Brain pericyte (primary cell): ENCODE results near the gene TACC3.

Source experiments
- DNase-seq: peaks from one replicate; pipeline ENCODE4 v3.0.0-alpha.2; 2012; ENCODE audit warnings: low read depth, low spot score

The TACC3 gene

DNA sequence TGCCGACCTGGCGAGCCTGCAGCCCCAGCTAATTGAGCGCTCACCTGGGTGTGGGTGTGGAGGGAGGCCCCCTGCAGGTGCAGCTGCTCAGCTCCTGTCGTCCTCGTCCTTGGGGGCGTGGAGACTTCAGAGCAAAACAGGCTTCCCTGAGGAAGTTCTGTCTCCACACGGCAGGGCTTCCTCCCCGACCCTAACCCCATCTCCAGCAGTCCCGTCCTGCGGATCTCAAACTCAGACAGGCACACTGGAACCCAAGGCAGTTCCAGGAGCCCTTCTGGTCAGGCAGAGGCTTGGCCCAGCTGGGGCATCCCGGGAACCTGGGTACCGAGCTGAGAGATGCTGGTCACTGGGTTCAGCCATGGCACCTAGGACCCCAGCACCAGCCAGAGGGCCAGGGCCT lies 24.4 kb downstream of the TACC3 start:
- DNase-seq: no peak

DNA sequence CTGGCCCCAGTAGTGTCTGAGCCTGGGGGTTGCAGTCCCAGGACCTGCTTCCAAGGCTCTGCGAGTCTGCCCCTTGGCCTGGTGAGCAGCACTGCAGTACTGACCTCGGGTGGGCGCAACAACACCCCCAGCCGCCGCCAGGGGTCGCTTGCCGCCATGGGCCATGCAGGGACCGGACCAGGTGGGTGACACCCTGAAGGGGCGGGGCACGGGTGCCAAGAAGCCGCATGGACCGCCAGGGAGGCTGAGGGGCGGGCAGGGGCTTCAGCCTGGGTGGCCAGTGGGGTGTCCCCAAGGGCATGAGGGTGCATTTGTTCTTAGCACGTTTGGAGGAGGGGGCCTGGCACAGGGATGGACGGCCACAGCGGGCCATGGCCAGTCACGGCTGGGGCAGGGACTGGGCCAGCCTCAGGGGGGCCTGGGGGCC lies 25.0 kb downstream of the TACC3 start:
- DNase-seq: no peak

DNA sequence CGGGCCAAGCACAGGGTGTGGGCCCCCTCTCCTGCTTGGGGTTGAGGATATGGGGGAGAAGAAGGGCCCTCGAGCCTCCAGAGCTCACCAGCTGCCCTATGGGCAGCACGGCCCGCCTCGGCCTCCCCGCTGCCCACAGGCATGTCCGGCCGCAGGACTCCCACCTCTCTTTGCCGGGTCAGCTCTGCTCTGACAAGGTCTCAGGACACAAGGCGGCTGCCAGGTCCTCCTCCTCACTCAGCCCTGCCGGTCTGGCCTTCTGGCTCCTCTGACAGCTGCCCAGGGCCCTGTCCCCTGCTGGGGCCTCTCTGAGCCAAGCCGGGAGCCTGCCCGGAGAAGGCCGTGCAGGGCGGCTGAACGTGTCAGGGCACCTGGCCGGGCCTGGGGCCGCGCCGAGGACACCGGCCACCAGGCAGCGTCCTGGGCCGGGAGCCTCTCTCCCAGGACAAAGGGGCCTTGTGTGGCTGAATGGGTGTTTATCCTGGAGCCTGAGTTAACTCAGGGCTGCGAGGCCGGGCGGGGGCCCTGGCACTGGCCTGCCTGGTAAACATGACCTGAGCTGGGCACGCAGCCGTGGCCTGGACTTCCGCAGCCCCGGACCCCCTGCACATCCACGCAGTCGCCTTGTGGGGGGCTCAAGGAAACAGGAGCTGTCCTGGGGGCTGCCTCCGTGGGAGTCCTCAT lies 25.7 kb downstream of the TACC3 start:
- DNase-seq: no peak

- no peak for DNase-seq
Measured at GRCh38 chr4:1747603-1747967, 26.3 kb downstream of the TACC3 start.

GRCh38 chr4:1748465-1748995 lies 27.2 kb downstream of the TACC3 start:
- DNase-seq: no peak

DNA sequence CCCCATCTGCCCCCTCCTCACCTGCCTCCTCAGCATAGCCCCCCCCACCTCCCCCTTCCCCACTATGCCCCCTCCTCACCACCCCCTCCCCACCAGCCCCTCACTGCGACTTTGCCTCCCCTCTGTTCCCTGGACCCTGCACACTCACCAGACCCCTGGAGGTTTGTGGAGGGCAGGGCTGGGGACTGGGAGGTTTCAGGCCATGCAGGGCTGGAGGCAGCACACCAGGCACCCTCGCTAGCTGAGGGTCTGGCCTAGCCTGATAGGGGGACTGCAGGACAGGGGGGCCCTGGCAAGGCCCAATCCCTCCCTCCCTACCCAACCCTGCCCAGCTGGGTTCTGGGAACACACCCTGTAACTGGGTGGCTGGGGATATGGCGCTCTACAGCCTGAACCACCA lies 28.0 kb downstream of the TACC3 start:
- no peak for DNase-seq

GRCh38 chr4:1749826-1750225 lies 28.5 kb downstream of the TACC3 start:
- DNase-seq: no peak

- no peak for DNase-seq
Measured at GRCh38 chr4:1750381-1751154, 29.2 kb downstream of the TACC3 start.

DNA sequence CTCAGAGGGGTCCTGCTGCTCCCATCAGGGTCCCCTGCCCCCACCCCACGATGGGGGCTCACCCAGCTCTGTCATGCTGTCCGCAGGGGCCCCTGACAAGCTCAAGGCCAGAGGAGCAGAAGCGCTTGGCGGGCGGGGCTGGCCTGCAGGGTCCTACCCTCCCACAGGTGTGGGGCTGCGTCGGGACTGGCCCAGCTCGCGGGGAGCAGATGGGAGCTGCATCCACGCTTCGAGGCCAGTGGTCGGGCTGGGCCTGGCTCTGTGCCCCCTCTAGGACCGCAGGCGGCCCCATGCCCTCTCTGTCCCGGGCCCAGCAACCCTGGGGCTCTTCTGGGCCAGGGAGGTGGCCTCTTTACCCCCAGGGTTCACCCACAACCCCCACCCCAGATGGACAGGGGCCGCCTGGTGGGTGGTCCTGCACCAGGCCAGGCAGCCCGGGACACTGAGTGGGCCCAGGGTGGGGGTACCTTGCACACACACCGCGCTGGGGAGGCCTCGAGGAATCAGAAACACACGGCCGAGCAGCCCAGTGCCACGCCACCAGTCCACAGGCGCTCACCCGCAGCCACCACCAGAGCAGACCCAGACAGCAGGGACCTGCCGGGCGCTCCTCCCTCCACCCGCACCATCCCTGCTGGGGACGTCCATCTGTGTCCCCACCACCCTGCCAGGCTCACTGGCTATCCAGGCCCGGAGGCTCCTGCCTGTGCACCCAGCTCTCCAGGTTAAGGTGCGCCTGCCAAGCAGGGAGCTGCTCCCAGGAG lies 30.0 kb downstream of the TACC3 start:
- no peak for DNase-seq

DNA sequence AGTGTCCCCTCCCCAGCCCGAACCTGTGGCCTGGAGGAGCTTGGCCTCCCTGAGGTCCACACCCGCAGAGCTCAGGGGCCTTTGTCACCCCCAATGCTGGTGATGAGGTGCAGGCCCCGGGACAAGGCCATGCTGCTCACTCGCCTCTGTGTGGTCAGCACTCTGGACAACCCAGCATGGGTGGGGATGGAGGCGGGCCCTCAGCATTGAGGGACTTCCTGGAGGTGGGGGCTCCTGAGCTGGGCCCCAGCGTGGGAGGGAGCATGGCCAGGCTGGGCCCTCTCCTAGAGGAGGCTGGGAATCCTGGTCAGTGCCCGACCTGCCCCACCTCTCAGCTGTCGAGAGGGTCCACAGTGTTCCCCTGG lies 30.6 kb downstream of the TACC3 start:
- DNase-seq: no peak

DNA sequence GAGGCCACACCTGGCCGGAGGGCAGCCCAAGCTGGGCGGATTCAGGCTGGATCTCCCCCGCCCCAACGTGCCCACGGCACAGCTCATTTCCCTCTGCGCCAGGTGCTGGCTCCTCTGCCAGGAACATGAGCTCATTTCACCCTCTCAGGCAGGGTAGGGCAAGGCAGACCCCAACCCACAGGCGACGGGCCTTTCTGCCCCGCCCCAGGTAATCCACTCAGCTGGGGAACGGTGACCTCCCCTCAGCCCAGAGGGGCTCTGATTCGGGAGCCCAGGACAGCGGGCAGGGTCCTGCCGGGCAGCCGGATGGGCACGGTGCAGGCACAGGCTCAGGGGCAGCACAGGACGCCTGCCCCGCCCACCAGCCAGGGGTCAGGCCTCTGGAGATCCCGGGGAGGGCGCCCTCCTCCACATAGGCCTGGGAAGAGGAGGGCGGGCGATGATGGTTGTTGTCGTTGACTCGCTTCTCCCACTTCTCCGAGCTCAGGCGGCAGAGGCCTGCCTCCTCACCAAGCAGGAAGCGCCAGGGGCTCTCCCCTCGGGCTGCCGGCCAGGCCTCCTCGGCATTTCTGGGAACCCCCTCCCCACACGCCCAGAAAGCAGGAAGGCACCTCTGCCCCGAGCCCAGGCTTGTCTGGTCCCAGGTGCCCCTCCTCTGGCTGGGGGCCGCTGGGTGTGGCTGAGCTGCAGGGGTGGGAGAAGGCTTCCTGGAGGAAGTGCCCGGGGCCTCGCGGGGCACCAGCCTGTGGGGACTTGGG lies 31.1 kb downstream of the TACC3 start:
- DNase-seq: no peak

- no peak for DNase-seq
Measured at GRCh38 chr4:1753294-1753696, 32.0 kb downstream of the TACC3 start.

- no peak for DNase-seq
Measured at GRCh38 chr4:1753697-1754311, 32.5 kb downstream of the TACC3 start.

- DNase-seq: no peak
Measured at GRCh38 chr4:1754336-1754735, 33.0 kb downstream of the TACC3 start.

DNA sequence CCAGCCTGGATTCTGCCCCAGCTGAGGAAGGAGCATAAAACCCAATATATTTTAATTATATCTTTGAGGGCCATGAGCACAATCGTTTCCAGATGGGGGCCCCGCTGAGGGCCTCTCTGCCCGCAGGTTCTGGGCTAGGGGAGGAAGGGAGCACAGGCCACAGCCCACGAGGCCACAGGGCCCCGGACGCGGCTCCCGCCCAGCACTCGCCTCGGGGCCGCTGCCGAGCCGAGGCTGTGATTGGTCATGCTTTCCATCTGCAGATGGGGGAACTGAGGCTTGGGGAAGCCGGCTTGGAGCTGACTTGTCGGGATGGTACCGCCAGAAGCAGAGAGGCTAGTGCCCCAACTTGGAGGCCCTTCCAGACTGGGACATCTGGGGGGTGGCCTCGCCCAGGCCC lies 34.0 kb downstream of the TACC3 start:
- DNase-seq: no peak

- no peak for DNase-seq
Measured at GRCh38 chr4:1756079-1756478, 34.8 kb downstream of the TACC3 start.

GRCh38 chr4:1756893-1757779 lies 35.8 kb downstream of the TACC3 start:
- DNase-seq: no peak

DNA sequence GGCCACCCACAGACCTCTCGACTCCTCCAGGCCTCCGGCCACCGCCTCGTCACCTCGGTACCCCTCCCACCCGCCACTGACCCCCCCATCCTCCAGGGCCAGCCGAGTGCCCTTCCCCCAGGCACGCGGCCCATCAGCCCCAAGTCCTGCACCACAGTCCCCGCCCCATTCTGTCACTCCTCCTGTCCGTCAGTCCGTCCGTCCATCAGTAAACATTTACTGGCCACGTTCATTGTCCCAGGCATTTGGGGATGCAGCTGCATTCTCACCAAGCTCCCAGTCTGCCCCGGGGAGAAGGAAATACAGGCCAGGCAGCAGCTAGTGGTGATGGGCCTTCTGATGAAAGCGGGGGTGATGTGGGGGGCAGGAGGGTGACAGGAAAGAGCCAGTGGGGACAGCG lies 36.5 kb downstream of the TACC3 start:
- no peak for DNase-seq

DNA sequence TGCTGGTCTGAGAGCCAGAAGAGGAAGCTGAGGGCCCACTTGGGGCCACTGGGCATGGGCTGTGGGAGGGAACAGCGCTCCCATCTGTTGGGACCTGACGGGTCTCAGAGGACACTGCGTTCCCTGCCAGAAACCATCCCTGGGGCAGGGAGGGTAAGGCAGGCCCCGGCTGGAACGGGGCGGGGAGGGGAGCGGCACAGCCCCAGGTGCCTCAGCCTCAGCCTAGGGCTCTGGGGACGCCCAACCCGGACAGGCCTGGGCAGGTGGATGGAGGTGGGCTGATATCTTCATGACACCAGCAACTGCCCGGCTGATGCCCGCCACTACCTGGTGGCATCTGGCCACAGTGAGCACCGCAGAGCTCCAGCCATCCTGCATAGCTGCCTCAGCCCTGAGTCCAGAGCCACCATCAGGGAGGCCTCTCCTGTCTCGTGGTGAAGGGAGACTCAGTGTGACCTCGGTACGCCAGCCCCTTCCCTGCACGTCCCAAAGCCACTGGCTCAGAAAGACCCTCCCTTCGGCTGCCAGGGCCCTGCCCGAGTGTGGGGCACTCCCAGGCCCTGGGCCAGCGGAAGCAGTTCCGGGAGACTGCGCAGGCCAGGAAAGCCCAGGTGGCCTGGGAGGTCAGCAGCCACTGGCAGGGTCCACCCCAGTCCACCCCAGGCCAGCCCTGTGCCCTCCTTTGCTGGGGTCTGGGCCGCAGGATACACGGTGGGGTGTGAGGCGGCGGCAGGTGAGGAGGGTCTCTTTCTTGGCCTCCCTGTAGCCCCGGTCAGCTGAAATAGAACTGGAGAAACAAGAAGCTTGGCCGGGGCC lies 37.2 kb downstream of the TACC3 start:
- DNase-seq: no peak
